GM12878 (cell line): ENCODE measurements around the gene DAB2IP. TPM values are rescaled to one million over a fixed set of nuclear protein-coding genes. Genes with fewer than 3 reads are reported as not detected.

Source experiments
- CTCF ChIP-seq, 3 experiments: IDR thresholded peaks in 2 of 3; conservative IDR thresholded peaks in 1 of 3; 2 replicates each; pipeline ENCODE4 v1.5.1; 2011; ENCODE audit warnings: low read depth in 3 of 3, low read length in 3 of 3, mild to moderate bottlenecking in 3 of 3, control low read depth in 2 of 3, moderate library complexity in 2 of 3, inconsistent platforms in 1 of 3, mixed read lengths in 1 of 3; ENCODE audit not compliant: control insufficient read depth in 2 of 3, insufficient read depth in 1 of 3; ENCODE audit errors: extremely low read depth in 1 of 3
- EP300 ChIP-seq, 2 experiments: fragments of 150-350 bp in 1 of 2; IDR thresholded peaks; 2 replicates each; pipeline ENCODE4 v1.6.1; 2011 to 2012; ENCODE audit warnings: low read depth in 2 of 2, low read length in 2 of 2, borderline replicate concordance in 1 of 2, improper control_type of control experiment in 1 of 2, inconsistent platforms in 1 of 2; ENCODE audit not compliant: control insufficient read depth in 1 of 2
- HDAC6 ChIP-seq: fragments of 200-600 bp; sonication (generic); IDR thresholded peaks from one replicate; pipeline ENCODE4 v1.8.0; 2017; ENCODE audit warnings: antibody characterized with exemption; ENCODE audit not compliant: unreplicated experiment
- NFYB ChIP-seq: IDR thresholded peaks from 2 replicates; pipeline ENCODE4 v1.6.1; 2011; ENCODE audit warnings: low read depth, mild to moderate bottlenecking, low read length, improper control_type of control experiment, moderate library complexity; ENCODE audit not compliant: insufficient read depth
- NR2C2 ChIP-seq: IDR thresholded peaks from 2 replicates; pipeline ENCODE4 v1.6.1; 2011; ENCODE audit warnings: borderline replicate concordance, low read depth; ENCODE audit not compliant: control insufficient read depth, insufficient read length
- ZNF687 ChIP-seq: fragments of 450-650 bp; IDR thresholded peaks from 2 replicates; pipeline ENCODE4 v1.6.1; 2017; ENCODE audit warnings: mild to moderate bottlenecking, moderate library complexity
- polyA plus RNA-seq, 11 experiments: library from polyadenylated mRNA; depleted of rRNA in 4 of 11; unstranded in 6 of 11; stranded (reverse) in 5 of 11; fragments of >200 nt; fragmentation: Nextera tagmentation in 4 of 11; fragmentation: Illumina TruSeq in 1 of 11; extraction: Ambion mirVana in 4 of 11; extraction: Trizol in 1 of 11; gene quantifications; 1 replicate in 1 of 11; 2 replicates in 10 of 11; pipeline versions ENCODE4 v1.2.1 to v1.2.3, GENCODE V29; 2011 to 2016; ENCODE audit warnings: inconsistent platforms in 2 of 11, missing spikeins in 2 of 11, low read depth in 1 of 11
- total RNA-seq, 4 experiments: library from RNA; depleted of rRNA in 3 of 4; stranded (reverse); fragments of >200 nt in 3 of 4; fragmentation: Illumina TruSeq in 1 of 4; extraction: Trizol in 1 of 4; gene quantifications; 2 replicates each; pipeline versions ENCODE4 v1.2.1 to v1.2.3, GENCODE V29; 2013 to 2021
- TF ChIP-seq, protein P1 (sequence below): fragments of 450-650 bp; IDR thresholded peaks from 2 replicates; pipeline ENCODE4 v1.6.1; 2017; ENCODE audit warnings: mild to moderate bottlenecking, moderate library complexity
- TF ChIP-seq, protein P2 (sequence below): IDR thresholded peaks from 2 replicates; pipeline ENCODE4 v1.6.1; 2011; ENCODE audit warnings: borderline replicate concordance, low read depth, mild to moderate bottlenecking, moderate library complexity, mixed read lengths, low read length; ENCODE audit not compliant: insufficient read depth; ENCODE audit errors: extremely low read length

The DAB2IP gene
- total and polyA plus RNA-seq, 10 of the 15 experiments (the other 5 are each of a cell fraction or from before 2014, with no cell fraction given), result 0.03 to 0.38 (median 0.14) TPM; not detected in 6

DNA sequence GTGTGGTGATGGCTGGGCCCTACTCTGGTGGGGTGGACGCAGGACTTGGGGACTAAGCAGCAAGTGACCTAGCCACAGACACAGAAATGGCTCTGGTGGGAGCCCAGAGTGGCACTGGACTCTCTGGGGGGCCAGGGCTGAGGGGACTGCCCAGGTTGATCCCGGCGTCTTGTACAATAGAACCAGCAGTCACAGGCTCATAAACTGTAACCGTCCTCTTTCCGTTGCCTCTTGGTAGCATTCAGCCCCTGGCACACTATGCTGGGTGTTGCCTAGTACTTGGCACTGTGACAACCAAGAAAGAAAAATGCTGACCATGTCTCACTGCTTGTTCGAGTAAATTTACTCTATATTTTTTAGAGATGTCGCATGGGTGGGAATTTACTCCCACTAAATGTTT lies 80.5 kb downstream of the DAB2IP start (continued):
- TF ChIP-seq, protein P1, sequence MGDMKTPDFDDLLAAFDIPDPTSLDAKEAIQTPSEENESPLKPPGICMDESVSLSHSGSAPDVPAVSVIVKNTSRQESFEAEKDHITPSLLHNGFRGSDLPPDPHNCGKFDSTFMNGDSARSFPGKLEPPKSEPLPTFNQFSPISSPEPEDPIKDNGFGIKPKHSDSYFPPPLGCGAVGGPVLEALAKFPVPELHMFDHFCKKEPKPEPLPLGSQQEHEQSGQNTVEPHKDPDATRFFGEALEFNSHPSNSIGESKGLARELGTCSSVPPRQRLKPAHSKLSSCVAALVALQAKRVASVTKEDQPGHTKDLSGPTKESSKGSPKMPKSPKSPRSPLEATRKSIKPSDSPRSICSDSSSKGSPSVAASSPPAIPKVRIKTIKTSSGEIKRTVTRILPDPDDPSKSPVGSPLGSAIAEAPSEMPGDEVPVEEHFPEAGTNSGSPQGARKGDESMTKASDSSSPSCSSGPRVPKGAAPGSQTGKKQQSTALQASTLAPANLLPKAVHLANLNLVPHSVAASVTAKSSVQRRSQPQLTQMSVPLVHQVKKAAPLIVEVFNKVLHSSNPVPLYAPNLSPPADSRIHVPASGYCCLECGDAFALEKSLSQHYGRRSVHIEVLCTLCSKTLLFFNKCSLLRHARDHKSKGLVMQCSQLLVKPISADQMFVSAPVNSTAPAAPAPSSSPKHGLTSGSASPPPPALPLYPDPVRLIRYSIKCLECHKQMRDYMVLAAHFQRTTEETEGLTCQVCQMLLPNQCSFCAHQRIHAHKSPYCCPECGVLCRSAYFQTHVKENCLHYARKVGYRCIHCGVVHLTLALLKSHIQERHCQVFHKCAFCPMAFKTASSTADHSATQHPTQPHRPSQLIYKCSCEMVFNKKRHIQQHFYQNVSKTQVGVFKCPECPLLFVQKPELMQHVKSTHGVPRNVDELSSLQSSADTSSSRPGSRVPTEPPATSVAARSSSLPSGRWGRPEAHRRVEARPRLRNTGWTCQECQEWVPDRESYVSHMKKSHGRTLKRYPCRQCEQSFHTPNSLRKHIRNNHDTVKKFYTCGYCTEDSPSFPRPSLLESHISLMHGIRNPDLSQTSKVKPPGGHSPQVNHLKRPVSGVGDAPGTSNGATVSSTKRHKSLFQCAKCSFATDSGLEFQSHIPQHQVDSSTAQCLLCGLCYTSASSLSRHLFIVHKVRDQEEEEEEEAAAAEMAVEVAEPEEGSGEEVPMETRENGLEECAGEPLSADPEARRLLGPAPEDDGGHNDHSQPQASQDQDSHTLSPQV, result no peak
- no peak for TF ChIP-seq CTCF (IDR thresholded peaks at IDR 0.05 in 2 of 3, conservative IDR thresholded peaks at IDR 0.05 in 1 of 3; ENCODE audit: control insufficient read depth in 2 of 3, extremely low read depth in 1 of 3, insufficient read depth in 1 of 3, low read depth in 3 of 3, low read length in 3 of 3)
- no peak for TF ChIP-seq HDAC6
- TF ChIP-seq, protein P2, sequence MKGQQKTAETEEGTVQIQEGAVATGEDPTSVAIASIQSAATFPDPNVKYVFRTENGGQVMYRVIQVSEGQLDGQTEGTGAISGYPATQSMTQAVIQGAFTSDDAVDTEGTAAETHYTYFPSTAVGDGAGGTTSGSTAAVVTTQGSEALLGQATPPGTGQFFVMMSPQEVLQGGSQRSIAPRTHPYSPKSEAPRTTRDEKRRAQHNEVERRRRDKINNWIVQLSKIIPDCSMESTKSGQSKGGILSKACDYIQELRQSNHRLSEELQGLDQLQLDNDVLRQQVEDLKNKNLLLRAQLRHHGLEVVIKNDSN, result no peak
- no peak for TF ChIP-seq NR2C2
- no peak for TF ChIP-seq ZNF687
- no peak for TF ChIP-seq EP300 (IDR thresholded peaks at IDR 0.05; ENCODE audit: borderline replicate concordance in 1 of 2, control insufficient read depth in 1 of 2, low read depth in 2 of 2, low read length in 2 of 2)
- TF ChIP-seq NFYB, result no peak
